SH-SY5Y (cell line): ENCODE results near the gene PRIM2.

Source experiments
- GATA2 ChIP-seq: IDR thresholded peaks from 2 replicates; pipeline ENCODE4 v1.6.1; 2011; ENCODE audit warnings: mild to moderate bottlenecking, low read depth, low read length
- GATA3 ChIP-seq: IDR thresholded peaks from 2 replicates; pipeline ENCODE4 v1.6.1; 2011; ENCODE audit warnings: low read depth, mild to moderate bottlenecking, low read length, moderate library complexity

Gene PRIM2

GRCh38 chr6:57317060-57317943, at the start of gene PRIM2:
PRIM2 (plus strand) TSS chr6:57317630; CDS start chr6:57318446, 816 bp downstream.
- TF ChIP-seq GATA2 (no peak), GATA3 (no peak)

- TF ChIP-seq GATA3 (no peak), GATA2 (no peak)
Measured at GRCh38 chr6:57268294-57268640, 49.2 kb upstream of the PRIM2 start.

GRCh38 chr6:57275384-57275783, 42.0 kb upstream of the PRIM2 start:
- TF ChIP-seq GATA3 = no peak

GRCh38 chr6:57276946-57277345, 40.5 kb upstream of the PRIM2 start:
- no peak for TF ChIP-seq GATA3
- no peak for TF ChIP-seq GATA2

GRCh38 chr6:57278570-57278969, 38.9 kb upstream of the PRIM2 start:
- no peak for TF ChIP-seq GATA3
- TF ChIP-seq GATA2 = no peak

GRCh38 chr6:57279013-57279412, 38.4 kb upstream of the PRIM2 start:
- no peak for TF ChIP-seq GATA3
- no peak for TF ChIP-seq GATA2

- TF ChIP-seq GATA2 (no peak), GATA3 (no peak)
Measured at GRCh38 chr6:57283106-57283505, 34.3 kb upstream of the PRIM2 start.

GRCh38 chr6:57283911-57284455, 33.4 kb upstream of the PRIM2 start:
- TF ChIP-seq GATA3 (no peak), GATA2 (no peak)

GRCh38 chr6:57294862-57295445, 22.5 kb upstream of the PRIM2 start:
- TF ChIP-seq GATA2 = no peak
- TF ChIP-seq GATA3 = no peak

GRCh38 chr6:57297505-57297904, 19.9 kb upstream of the PRIM2 start:
- TF ChIP-seq GATA2 (no peak), GATA3 (no peak)

- TF ChIP-seq GATA2 (no peak), GATA3 (no peak)
Measured at GRCh38 chr6:57298741-57299140, 18.7 kb upstream of the PRIM2 start.

GRCh38 chr6:57301757-57302156, 15.7 kb upstream of the PRIM2 start:
- TF ChIP-seq GATA3 (no peak), GATA2 (no peak)

GRCh38 chr6:57302477-57302876, 15.0 kb upstream of the PRIM2 start:
- TF ChIP-seq GATA3 (no peak), GATA2 (no peak)

GRCh38 chr6:57303931-57304681, 13.3 kb upstream of the PRIM2 start:
- TF ChIP-seq GATA2 = no peak
- no peak for TF ChIP-seq GATA3
